Endothelial cell of umbilical vein (primary cell): ENCODE measurements around the gene MYH14. TPM values are rescaled to one million over a fixed set of nuclear protein-coding genes. Genes with fewer than 3 reads are reported as not detected.

ENCODE experiments used
- BruUV-seq: library from RNA; stranded (reverse); fragments of 400-500 nt; replicated peaks from 2 replicates; lab custom pipeline; 2021; lab: Mats Ljungman, UMichigan
- CTCF ChIA-PET: fragments of 300-600, 350-600 bp; sonication (Branson Sonifier 250); formaldehyde crosslinking; loops from one replicate; lab custom pipeline; 2021; ENCODE audit warnings: antibody characterized with exemption, inconsistent platforms; lab: Charles Lee
- POLR2A ChIA-PET: fragments of 300-600, 350-600 bp; sonication (Branson Sonifier 250); formaldehyde crosslinking; loops from one replicate; lab custom pipeline; 2021; ENCODE audit warnings: antibody characterized with exemption, inconsistent platforms; lab: Charles Lee
- DNase-seq: peaks from one replicate; pipeline ENCODE4 v3.0.0-alpha.2; 2011; ENCODE audit warnings: low read depth, low spot score
- FAIRE-seq: peaks from 2 replicates; lab custom pipeline; 2011; peaks lifted over from hg19 to GRCh38; lab: Jason Lieb, UNC
- H2AFZ ChIP-seq: 2 replicates; pipeline ENCODE4 v1.6.0; 2012; ENCODE audit warnings: low read depth, low read length, control low read depth, inconsistent platforms
- H3K27ac ChIP-seq: 2 replicates; pipeline ENCODE4 v1.5.1; 2011; ENCODE audit warnings: low read depth, mild to moderate bottlenecking, control low read depth, low read length, moderate library complexity; ENCODE audit not compliant: insufficient read depth
- H3K27me3 ChIP-seq, 2 experiments: 2 replicates each; pipeline versions ENCODE4 v1.6.0 to v1.6.1; 2011; ENCODE audit warnings: low read length in 2 of 2, mixed read lengths in 1 of 2; ENCODE audit not compliant: control insufficient read depth in 2 of 2, insufficient read depth in 2 of 2
- H3K36me3 ChIP-seq, 2 experiments: 2 replicates in 1 of 2; 3 replicates in 1 of 2; pipeline ENCODE4 v1.5.1; 2011; ENCODE audit warnings: low read length in 2 of 2, mild to moderate bottlenecking in 1 of 2, moderate library complexity in 1 of 2; ENCODE audit not compliant: control insufficient read depth in 2 of 2, insufficient read depth in 2 of 2; ENCODE audit errors: extremely low read depth in 1 of 2
- H3K4me1 ChIP-seq: 3 replicates; pipeline ENCODE4 v1.5.1; 2011; ENCODE audit warnings: mild to moderate bottlenecking, low read length; ENCODE audit not compliant: control insufficient read depth, insufficient read depth; ENCODE audit errors: extremely low read depth
- H3K4me2 ChIP-seq: 2 replicates; pipeline ENCODE4 v1.6.1; 2011; ENCODE audit warnings: low read length, control low read depth, mixed read lengths; ENCODE audit not compliant: insufficient read depth
- H3K4me3 ChIP-seq, 3 experiments: fragments of 200-600 bp in 1 of 3; sonication (generic), shearing (Covaris generic) in 1 of 3; replicated peaks in 1 of 3; 2 replicates each; pipeline ENCODE4 v1.5.1; 2011 to 2016; ENCODE audit warnings: control low read depth in 3 of 3, low read length in 3 of 3, mild to moderate bottlenecking in 2 of 3, inconsistent platforms in 1 of 3, low read depth in 1 of 3, moderate library complexity in 1 of 3; ENCODE audit not compliant: insufficient read depth in 1 of 3
- H3K79me2 ChIP-seq: 2 replicates; pipeline ENCODE4 v1.6.0; 2012; ENCODE audit warnings: low read length, inconsistent platforms; ENCODE audit not compliant: control insufficient read depth, insufficient read depth
- H3K9ac ChIP-seq: replicated peaks from 2 replicates; pipeline ENCODE3; 2011; ENCODE audit warnings: low read length, control low read depth; ENCODE audit not compliant: insufficient read depth; ENCODE audit errors: extremely low read depth
- H3K9me1 ChIP-seq: replicated peaks from 3 replicates; pipeline ENCODE4 v1.6.0; 2011; ENCODE audit warnings: mild to moderate bottlenecking, low read length; ENCODE audit not compliant: control insufficient read depth, insufficient read depth; ENCODE audit errors: extremely low read depth
- H3K9me3 ChIP-seq: replicated peaks from 2 replicates; pipeline ENCODE4 v1.5.1; 2012; ENCODE audit warnings: low read length, inconsistent platforms; ENCODE audit not compliant: control insufficient read depth, insufficient read depth
- H4K20me1 ChIP-seq: replicated peaks from 2 replicates; pipeline ENCODE3; 2011; ENCODE audit warnings: mild to moderate bottlenecking, low read length; ENCODE audit not compliant: control insufficient read depth, insufficient read depth; ENCODE audit errors: extremely low read depth
- CTCF ChIP-seq, 2 donors: IDR thresholded peaks; 1 replicate in 1 of 2; 2 replicates in 1 of 2; pipeline ENCODE4 v1.5.1; 2011; ENCODE audit warnings: low read length in 2 of 2, mild to moderate bottlenecking in 2 of 2, moderate library complexity in 2 of 2, control low read depth in 1 of 2, inconsistent platforms in 1 of 2, low read depth in 1 of 2; ENCODE audit not compliant: insufficient read depth in 1 of 2; ENCODE audit errors: extremely low read depth in 1 of 2
- EZH2 ChIP-seq: IDR thresholded peaks from 2 replicates; pipeline ENCODE4 v1.6.1; 2012; ENCODE audit warnings: borderline replicate concordance, low read depth, mild to moderate bottlenecking, moderate library complexity, low read length, inconsistent platforms; ENCODE audit not compliant: severe bottlenecking
- FOS ChIP-seq: IDR thresholded peaks from 2 replicates; pipeline ENCODE4 v1.6.1; 2011; ENCODE audit warnings: mild to moderate bottlenecking, low read length, moderate library complexity, borderline replicate concordance; ENCODE audit not compliant: insufficient read depth
- GATA2 ChIP-seq: IDR thresholded peaks from 2 replicates; pipeline ENCODE4 v1.7.0; 2011; ENCODE audit warnings: low read depth, mild to moderate bottlenecking, moderate library complexity, mixed read lengths, low read length; ENCODE audit not compliant: insufficient read length, insufficient read depth
- JUN ChIP-seq: IDR thresholded peaks from 2 replicates; pipeline ENCODE4 v1.6.1; 2011; ENCODE audit warnings: borderline replicate concordance, low read depth; ENCODE audit not compliant: insufficient read length, insufficient read depth
- MAX ChIP-seq: IDR thresholded peaks from 2 replicates; pipeline ENCODE4 v1.6.1; 2011; ENCODE audit not compliant: insufficient read depth, insufficient read length
- MYC ChIP-seq: IDR thresholded peaks from one replicate; pipeline ENCODE4 v1.6.1; 2011; ENCODE audit warnings: mild to moderate bottlenecking, low read depth, low read length
- POLR2A ChIP-seq: IDR thresholded peaks from 2 replicates; pipeline ENCODE4 v1.6.1; 2012; ENCODE audit warnings: low read depth, mild to moderate bottlenecking, control low read depth, low read length
- POLR2AphosphoS5 ChIP-seq: IDR thresholded peaks from 2 replicates; pipeline ENCODE4 v1.6.1; 2012; ENCODE audit warnings: low read depth, mild to moderate bottlenecking, control low read depth, low read length, moderate library complexity; ENCODE audit not compliant: insufficient read depth
- dilution Hi-C: fragments of 300-500 bp; cut with MboI; formaldehyde crosslinking; loops from one replicate; pipeline ENCODE4 v1.15.0; 2019; ENCODE audit warnings: low sequenced_read_pairs; ENCODE audit not compliant: extremely low pct_ligation_motif_present
- intact Hi-C: fragments of 100-400 bp; cut with micrococcal nuclease; formaldehyde crosslinking; loops from one replicate; pipeline ENCODE4 v1.10.0; 2022
- polyA plus RNA-seq, 4 experiments: library from polyadenylated mRNA; depleted of rRNA in 3 of 4; stranded (reverse) in 3 of 4; unstranded in 1 of 4; fragments of >200 nt; gene quantifications; 2 replicates each; pipeline versions ENCODE4 v1.2.1 to v1.2.3, GENCODE V29; 2011 to 2012; ENCODE audit warnings: missing spikeins in 1 of 4
- total RNA-seq: library from RNA; stranded (reverse); gene quantifications from 2 replicates; pipeline ENCODE4 v1.2.3, GENCODE V29; 2021

Gene MYH14
- total and polyA plus RNA-seq, 2 donors (not counting 3 experiments of a cell fraction or from before 2014, with no cell fraction given): 0.13 TPM; not detected in 1

GRCh38 chr19:50269653-50270052, 66.2 kb downstream of the MYH14 start:
- Histone ChIP-seq H3K27ac (no peak overlapping the region), H3K9me3 (no peaks in the 10 kb centered on the region), H3K9me1 (no peaks in the 10 kb centered on the region), H3K4me1 (no peaks in the 10 kb centered on the region), H3K36me3 (no peaks in the 10 kb centered on the region), H3K79me2 (no peaks in the 10 kb centered on the region), H3K4me2 (no peak overlapping the region), H4K20me1 (no peaks in the 10 kb centered on the region), H3K4me3 (no peak overlapping the region), H3K27me3 (no peaks in the 10 kb centered on the region), H3K9ac (no peak overlapping the region), H2AFZ (no peak overlapping the region)
- ChIA-PET CTCF (interaction anchor here (1.6 kb wide), 1 partner anchor 10 kb away, joined by 5 read pairs; no protein-coding TSS in a partner anchor), POLR2A (no interaction called here)
- no peak for DNase-seq
- FAIRE-seq: no peak
- intact Hi-C loops (no loop called here), dilution Hi-C loops (no loop called here)
- TF ChIP-seq GATA2: no peak
- TF ChIP-seq POLR2AphosphoS5: no peak
- no peak for TF ChIP-seq POLR2A
- no peak for TF ChIP-seq JUN
- TF ChIP-seq CTCF (IDR thresholded peaks at IDR 0.05; ENCODE audit: extremely low read depth in 1 of 2, insufficient read depth in 1 of 2, low read depth in 1 of 2, low read length in 2 of 2): no peak
- TF ChIP-seq MYC: no peak
- no peak for TF ChIP-seq EZH2
- no peak for TF ChIP-seq FOS
- no peak for TF ChIP-seq MAX
- no TSS peak for BruUV-seq
